WTC11 (cell line): ENCODE data around the gene ARHGEF10L.

Experiments
- CREB1 ChIP-seq: sonication (generic); formaldehyde crosslinking; IDR thresholded peaks from 2 replicates; pipeline ENCODE4 v1.8.0; 2023; ENCODE audit warnings: mild to moderate bottlenecking, missing genetic modification reagents
- IRF2 ChIP-seq: sonication (generic); formaldehyde crosslinking; IDR thresholded peaks from 2 replicates; pipeline ENCODE4 v1.8.0; 2022; ENCODE audit warnings: low read depth, missing genetic modification reagents, borderline replicate concordance
- SP1 ChIP-seq: sonication (generic); formaldehyde crosslinking; conservative IDR thresholded peaks from 2 replicates; pipeline ENCODE4 v1.8.1; 2022; ENCODE audit warnings: missing genetic modification reagents
- TF ChIP-seq, protein P1 (sequence below): sonication (generic); formaldehyde crosslinking; IDR thresholded peaks from 2 replicates; pipeline ENCODE4 v1.8.1; 2022; ENCODE audit warnings: low read depth, mild to moderate bottlenecking, moderate library complexity, missing genetic modification reagents, borderline replicate concordance

DNA sequence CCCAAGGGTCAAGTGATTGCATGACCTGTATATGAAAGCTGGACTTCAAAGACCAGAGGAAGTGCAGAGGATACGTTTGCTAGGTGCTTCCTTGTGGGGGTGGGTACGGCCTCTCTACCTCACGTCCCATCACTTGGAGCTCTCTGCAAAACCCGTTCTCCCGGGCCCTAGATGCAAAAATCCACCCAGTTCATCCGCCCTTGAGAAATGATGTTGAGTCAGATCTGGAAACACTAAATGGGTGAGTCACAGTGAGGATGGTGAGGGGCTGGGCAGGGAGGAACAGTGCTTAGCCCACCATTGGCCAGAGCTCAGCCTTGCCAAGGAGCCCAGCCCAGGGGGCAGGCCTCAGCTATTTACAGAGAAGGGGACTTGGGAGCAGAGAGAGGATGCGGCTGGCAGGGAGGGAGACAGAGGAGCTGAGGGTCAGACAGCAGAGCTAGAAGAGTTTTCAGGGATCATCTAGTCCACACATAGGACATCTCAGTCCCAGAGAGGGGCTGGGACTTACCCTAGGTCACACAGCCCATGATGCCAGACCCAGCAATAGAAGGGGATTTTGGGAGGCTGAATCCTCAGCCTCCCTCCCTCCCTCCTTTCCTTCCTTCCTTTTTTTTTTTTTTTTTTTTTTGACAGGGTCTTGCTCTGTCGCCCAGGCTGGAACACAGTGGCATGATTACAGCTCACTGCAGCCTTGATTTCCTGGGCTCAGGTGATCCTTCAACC lies 14.6 kb downstream of the ARHGEF10L start:
- TF ChIP-seq SP1, result no peak
- TF ChIP-seq CREB1 (CRISPR knock-in tag), result no peak
- TF ChIP-seq IRF2 (CRISPR knock-in tag), result no peak
- TF ChIP-seq, protein P1, sequence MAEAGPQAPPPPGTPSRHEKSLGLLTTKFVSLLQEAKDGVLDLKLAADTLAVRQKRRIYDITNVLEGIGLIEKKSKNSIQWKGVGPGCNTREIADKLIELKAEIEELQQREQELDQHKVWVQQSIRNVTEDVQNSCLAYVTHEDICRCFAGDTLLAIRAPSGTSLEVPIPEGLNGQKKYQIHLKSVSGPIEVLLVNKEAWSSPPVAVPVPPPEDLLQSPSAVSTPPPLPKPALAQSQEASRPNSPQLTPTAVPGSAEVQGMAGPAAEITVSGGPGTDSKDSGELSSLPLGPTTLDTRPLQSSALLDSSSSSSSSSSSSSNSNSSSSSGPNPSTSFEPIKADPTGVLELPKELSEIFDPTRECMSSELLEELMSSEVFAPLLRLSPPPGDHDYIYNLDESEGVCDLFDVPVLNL (CRISPR knock-in tag), result no peak
